Measurements from ENCODE around the gene NHERF2.

The NHERF2 gene

GRCh38 chr16:2026461-2027023 lies at the start of gene NHERF2:
NHERF2 (plus strand) TSS chr16:2026902; CDS start chr16:2027006, 104 bp downstream.
- no peak for DNase-seq

GRCh38 chr16:1976951-1977874 lies 49.5 kb upstream of the NHERF2 start:
- no peak for DNase-seq

GRCh38 chr16:1977875-1978268 lies 48.8 kb upstream of the NHERF2 start:
- DNase-seq = no peak

GRCh38 chr16:1978476-1979120 lies 48.1 kb upstream of the NHERF2 start:
- DNase-seq = no peak

- DNase-seq = no peak
These were observed 47.3 kb upstream of the NHERF2 start for GRCh38 chr16:1979271-1980029.

GRCh38 chr16:1980030-1980769 lies 46.5 kb upstream of the NHERF2 start:
- DNase-seq = no peak

- DNase-seq = no peak
These were observed 46.0 kb upstream of the NHERF2 start for GRCh38 chr16:1980770-1981087.

- DNase-seq = no peak
These were observed 45.3 kb upstream of the NHERF2 start, which contains the start of gene NOXO1 for GRCh38 chr16:1981398-1981836. NOXO1 (minus strand) TSS chr16:1981469; CDS start chr16:1981179, 290 bp downstream.

- no peak for DNase-seq
These were observed 44.7 kb upstream of the NHERF2 start for GRCh38 chr16:1982013-1982433.

- no peak for DNase-seq
These were observed 43.6 kb upstream of the NHERF2 start for GRCh38 chr16:1982991-1983543.

- peak; percentile 48 for DNase-seq
These were observed 43.0 kb upstream of the NHERF2 start, which contains the start of gene GFER for GRCh38 chr16:1983544-1984346. GFER (plus strand) TSS chr16:1984193; CDS start chr16:1984219, 26 bp downstream.

- DNase-seq = no peak
These were observed 42.1 kb upstream of the NHERF2 start for GRCh38 chr16:1984347-1985225.

- DNase-seq = no peak
These were observed 41.1 kb upstream of the NHERF2 start for GRCh38 chr16:1985466-1986150.

GRCh38 chr16:1987198-1987597 lies 39.5 kb upstream of the NHERF2 start:
- no peak for DNase-seq

- DNase-seq = no peak
These were observed 37.2 kb upstream of the NHERF2 start, which contains the start of gene SYNGR3 for GRCh38 chr16:1989209-1990100. SYNGR3 (plus strand) TSS chr16:1989970; CDS start chr16:1990103, 133 bp downstream.

GRCh38 chr16:1990101-1990350 lies 36.7 kb upstream of the NHERF2 start:
- no peak for DNase-seq

GRCh38 chr16:1990351-1991134 lies 36.2 kb upstream of the NHERF2 start:
- DNase-seq = no peak

Measured in NCI-H1694 (cell line).